ENCODE measurements around the gene TMEM238L. TPM values are rescaled to one million over a fixed set of nuclear protein-coding genes. Genes with fewer than 3 reads are reported as not detected.

Gene TMEM238L

GRCh38 chr17:10750210-10750609 lies 53.7 kb downstream of the TMEM238L start:
- Histone ChIP-seq H2AFZ (ENCODE audit: low read depth, low read length) (no peak overlapping the region), H3K23ac (ENCODE audit: low read length in 2 of 2) (no peak overlapping the region), H3K9ac (ENCODE audit: low read length) (no peak overlapping the region), H3K27me3 (ENCODE audit: control insufficient read depth in 1 of 2, insufficient read depth in 1 of 2, low read length in 2 of 2) (peaks cover 0 to 19% of the 10 kb centered on the region in 2 experiments), H2BK12ac (ENCODE audit: low read length in 2 of 2) (no peak overlapping the region), H4K8ac (ENCODE audit: low read length) (no peak overlapping the region), H3K4ac (ENCODE audit: low read depth in 1 of 2, low read length in 2 of 2) (no peak overlapping the region), H3K14ac (ENCODE audit: low read length in 2 of 2) (no peak overlapping the region), H2BK5ac (ENCODE audit: low read depth, low read length, poor library complexity, severe bottlenecking) (no peak overlapping the region), H3K4me3 (ENCODE audit: insufficient read depth in 1 of 2, low read depth in 1 of 2, low read length in 2 of 2) (no peak overlapping the region), H3K4me2 (ENCODE audit: low read length, poor library complexity, severe bottlenecking) (no peak overlapping the region), H2BK120ac (ENCODE audit: low read depth, low read length) (no peak overlapping the region), H3K79me1 (replicated peaks; ENCODE audit: low read length, poor library complexity, severe bottlenecking) (no peaks in the 10 kb centered on the region), H3K27ac (ENCODE audit: low read length, poor library complexity, severe bottlenecking) (no peak overlapping the region), H3K36me3 (ENCODE audit: control insufficient read depth in 1 of 2, insufficient read depth in 2 of 2, low read depth in 1 of 2, low read length in 2 of 2) (no peaks in the 10 kb centered on the region), H2AK5ac (ENCODE audit: low read length, severe bottlenecking) (no peak overlapping the region), H3K9me3 (ENCODE audit: control insufficient read depth, low read length) (no peaks in the 10 kb centered on the region), H2BK15ac (ENCODE audit: low read depth, poor library complexity, severe bottlenecking) (no peak overlapping the region), H4K91ac (ENCODE audit: low read length) (no peak overlapping the region), H3K4me1 (ENCODE audit: control insufficient read depth, insufficient read depth, low read depth, low read length) (no peaks in the 10 kb centered on the region), H3K18ac (ENCODE audit: low read depth in 1 of 2, low read length in 2 of 2) (no peak overlapping the region)
- no peak for DNase-seq
- WGBS: 93% methylated on average over 4 of the region's 4 CpGs

- no peak overlapping the region for H4K8ac ChIP-seq (ENCODE audit: low read length)
- no peak overlapping the region for H3K4me2 ChIP-seq (ENCODE audit: low read length, poor library complexity, severe bottlenecking)
- DNase-seq: no peak
- no peak overlapping the region for H2BK120ac ChIP-seq (ENCODE audit: low read depth, low read length)
- no peak overlapping the region for H2BK15ac ChIP-seq (ENCODE audit: low read depth, poor library complexity, severe bottlenecking)
- no peak overlapping the region for H3K23ac ChIP-seq (ENCODE audit: low read length in 2 of 2)
- no peaks in the 10 kb centered on the region for H3K9me3 ChIP-seq (ENCODE audit: control insufficient read depth, low read length)
- peaks cover 0 to 10% of the 10 kb centered on the region in 2 experiments for H3K27me3 ChIP-seq (ENCODE audit: control insufficient read depth in 1 of 2, insufficient read depth in 1 of 2, low read length in 2 of 2)
- no peaks in the 10 kb centered on the region for H3K79me1 ChIP-seq (replicated peaks; ENCODE audit: low read length, poor library complexity, severe bottlenecking)
- H2AFZ ChIP-seq (ENCODE audit: low read depth, low read length): no peak overlapping the region
- H3K18ac ChIP-seq (ENCODE audit: low read depth in 1 of 2, low read length in 2 of 2): no peak overlapping the region
- no peak overlapping the region for H3K9ac ChIP-seq (ENCODE audit: low read length)
- no peaks in the 10 kb centered on the region for H3K36me3 ChIP-seq (ENCODE audit: control insufficient read depth in 1 of 2, insufficient read depth in 2 of 2, low read depth in 1 of 2, low read length in 2 of 2)
- H3K14ac ChIP-seq (ENCODE audit: low read length in 2 of 2): no peak overlapping the region
- H3K27ac ChIP-seq (ENCODE audit: low read length, poor library complexity, severe bottlenecking): no peak overlapping the region
- H3K4me3 ChIP-seq (ENCODE audit: insufficient read depth in 1 of 2, low read depth in 1 of 2, low read length in 2 of 2): no peak overlapping the region
- no peak overlapping the region for H4K91ac ChIP-seq (ENCODE audit: low read length)
- WGBS: 49% methylated on average over 8 of the region's 9 CpGs
- H3K4ac ChIP-seq (ENCODE audit: low read depth in 1 of 2, low read length in 2 of 2): no peak overlapping the region
- H2BK12ac ChIP-seq (ENCODE audit: low read length in 2 of 2): no peak overlapping the region
- H3K4me1 ChIP-seq (ENCODE audit: control insufficient read depth, insufficient read depth, low read depth, low read length): no peaks in the 10 kb centered on the region
- no peak overlapping the region for H2BK5ac ChIP-seq (ENCODE audit: low read depth, low read length, poor library complexity, severe bottlenecking)
- no peak overlapping the region for H2AK5ac ChIP-seq (ENCODE audit: low read length, severe bottlenecking)
Observed at GRCh38 chr17:10748531-10749181, 55.2 kb downstream of the TMEM238L start.

DNA sequence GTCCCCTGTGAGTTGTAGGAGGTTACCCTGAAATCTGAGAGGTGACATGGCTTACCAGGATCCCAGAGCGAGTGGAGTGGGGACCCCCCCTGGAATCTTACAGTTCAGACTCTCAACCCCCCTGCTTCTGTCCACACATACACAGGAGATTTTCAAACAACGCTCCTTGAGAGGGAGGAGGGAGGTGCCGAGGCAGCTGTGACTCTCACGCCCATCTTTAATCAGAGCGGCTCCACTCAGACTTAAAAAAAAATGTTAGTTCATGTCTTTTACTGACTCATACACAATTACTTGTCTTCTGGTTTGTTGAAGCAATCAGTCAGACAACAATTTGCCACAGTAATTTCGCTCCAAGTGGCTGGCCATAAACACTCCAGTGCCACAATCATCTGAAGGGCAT lies 58.7 kb downstream of the TMEM238L start:
- Histone ChIP-seq H2BK5ac (ENCODE audit: low read depth, low read length, poor library complexity, severe bottlenecking) (no peak overlapping the region), H3K27ac (ENCODE audit: low read length, poor library complexity, severe bottlenecking) (no peak overlapping the region), H3K4me1 (ENCODE audit: control insufficient read depth, insufficient read depth, low read depth, low read length) (no peaks in the 10 kb centered on the region), H2BK120ac (ENCODE audit: low read depth, low read length) (no peak overlapping the region), H3K4me3 (ENCODE audit: insufficient read depth in 1 of 2, low read depth in 1 of 2, low read length in 2 of 2) (no peak overlapping the region), H3K36me3 (ENCODE audit: control insufficient read depth in 1 of 2, insufficient read depth in 2 of 2, low read depth in 1 of 2, low read length in 2 of 2) (no peaks in the 10 kb centered on the region), H3K4ac (ENCODE audit: low read depth in 1 of 2, low read length in 2 of 2) (no peak overlapping the region), H2BK12ac (ENCODE audit: low read length in 2 of 2) (no peak overlapping the region), H3K18ac (ENCODE audit: low read depth in 1 of 2, low read length in 2 of 2) (no peak overlapping the region), H3K23ac (ENCODE audit: low read length in 2 of 2) (no peak overlapping the region), H3K4me2 (ENCODE audit: low read length, poor library complexity, severe bottlenecking) (no peak overlapping the region), H3K79me1 (replicated peaks; ENCODE audit: low read length, poor library complexity, severe bottlenecking) (no peaks in the 10 kb centered on the region), H3K14ac (ENCODE audit: low read length in 2 of 2) (no peak overlapping the region), H2BK15ac (ENCODE audit: low read depth, poor library complexity, severe bottlenecking) (no peak overlapping the region), H2AFZ (ENCODE audit: low read depth, low read length) (no peak overlapping the region), H4K91ac (ENCODE audit: low read length) (no peak overlapping the region), H4K8ac (ENCODE audit: low read length) (no peak overlapping the region), H3K27me3 (ENCODE audit: control insufficient read depth in 1 of 2, insufficient read depth in 1 of 2, low read length in 2 of 2) (peaks cover 0 to 18% of the 10 kb centered on the region in 2 experiments), H3K9ac (ENCODE audit: low read length) (peak overlapping the region; percentile 50), H3K9me3 (ENCODE audit: control insufficient read depth, low read length) (no peaks in the 10 kb centered on the region), H2AK5ac (ENCODE audit: low read length, severe bottlenecking) (no peak overlapping the region)
- 55% methylated on average over 5 of the region's 6 CpGs for WGBS
- peak; percentile 24 for DNase-seq

Small RNAs within 50 kb of the gene (small RNA-seq; reads per million reads assigned to genes)
- gene AC015908.2 (ENCODE audit: low read depth): not detected
- gene TMEM238L (ENCODE audit: low read depth): not detected
